GM12878 (cell line): ENCODE results near the gene URAD. TPM values are rescaled to one million over a fixed set of nuclear protein-coding genes. Genes with fewer than 3 reads are reported as not detected.
"Not testable (repeated sequence)": the region's sequence is repeated elsewhere in the genome, so short reads cannot be mapped to it uniquely, and the experiment has no call there.

Source experiments
- ATAC-seq: fragments of 200-7000 bp; cut with Tn5 transposase; 3 replicates; pipeline ENCODE4 v1.9.1; 2020; ENCODE audit warnings: mild to moderate bottlenecking, moderate library complexity
- BruUV-seq: library from RNA; stranded (reverse); fragments of 400-500 nt; replicated peaks from 2 replicates; lab custom pipeline; 2021; lab: Mats Ljungman, UMichigan
- CTCF ChIA-PET: fragments of 300-600 bp; sonication (Branson Sonifier 250); formaldehyde crosslinking; extraction: SDS; loops from one replicate; lab custom pipeline; 2021; ENCODE audit warnings: inconsistent platforms; lab: Yijun Ruan, JAX
- POLR2A ChIA-PET: fragments of 350-600 bp; formaldehyde crosslinking; extraction: SDS; loops from one replicate; lab custom pipeline; 2021; ENCODE audit warnings: inconsistent platforms; lab: Charles Lee
- RAD21 ChIA-PET: fragments of 300-600 bp; sonication (Branson Sonifier 250); formaldehyde crosslinking; loops from one replicate; lab custom pipeline; 2023; ENCODE audit warnings: antibody characterized with exemption; ENCODE audit not compliant: unreplicated experiment; lab: Charles Lee
- SMC1A ChIA-PET: fragments of 300-600 bp; sonication (Branson Sonifier 250); formaldehyde crosslinking; loops from one replicate; lab custom pipeline; 2023; ENCODE audit not compliant: unreplicated experiment, uncharacterized antibody; lab: Charles Lee
- DNase-seq: peaks from one replicate; pipeline ENCODE4 v3.0.0-alpha.2; 2011; ENCODE audit warnings: low read depth, low spot score
- FAIRE-seq: peaks from 3 replicates; lab custom pipeline; 2011; peaks lifted over from hg19 to GRCh38; lab: Jason Lieb, UNC
- H2AFZ ChIP-seq: 2 replicates; pipeline ENCODE4 v1.6.0; 2011; ENCODE audit warnings: low read depth, low read length, control low read depth; ENCODE audit not compliant: control insufficient read depth
- H3K27ac ChIP-seq: 2 replicates; pipeline ENCODE4 v1.5.1; 2011; ENCODE audit warnings: control low read depth; ENCODE audit not compliant: control insufficient read depth, insufficient read depth
- H3K27me3 ChIP-seq, 2 experiments: replicated peaks in 1 of 2; 2 replicates each; pipeline versions ENCODE4 v1.6.0 to v1.6.1; 2011; ENCODE audit warnings: low read length in 1 of 2; ENCODE audit not compliant: control insufficient read depth in 2 of 2, insufficient read depth in 2 of 2
- H3K36me3 ChIP-seq, 2 experiments: 2 replicates each; pipeline ENCODE4 v1.5.1; 2011; ENCODE audit warnings: low read length in 1 of 2; ENCODE audit not compliant: control insufficient read depth in 2 of 2, insufficient read depth in 2 of 2
- H3K4me1 ChIP-seq: 2 replicates; pipeline ENCODE4 v1.6.1; 2011; ENCODE audit warnings: mild to moderate bottlenecking, low read length, moderate library complexity, mixed read lengths; ENCODE audit not compliant: control insufficient read depth, insufficient read depth
- H3K4me2 ChIP-seq: 2 replicates; pipeline ENCODE4 v1.6.0; 2011; ENCODE audit warnings: control low read depth; ENCODE audit not compliant: control insufficient read depth, insufficient read depth
- H3K4me3 ChIP-seq: fragments of 200-600 bp; sonication (generic); 2 replicates; pipeline ENCODE4 v1.5.1; 2016
- H3K79me2 ChIP-seq: 2 replicates; pipeline ENCODE4 v1.6.0; 2011; ENCODE audit warnings: low read length; ENCODE audit not compliant: control insufficient read depth, insufficient read depth
- H3K9ac ChIP-seq: 2 replicates; pipeline ENCODE4 v1.8.0; 2011; ENCODE audit warnings: low read length, control low read depth, mixed read lengths; ENCODE audit not compliant: control insufficient read depth, insufficient read depth
- H3K9me3 ChIP-seq: replicated peaks from 3 replicates; pipeline ENCODE4 v1.5.1; 2011; ENCODE audit warnings: mild to moderate bottlenecking, low read length; ENCODE audit not compliant: control insufficient read depth, insufficient read depth
- H4K20me1 ChIP-seq: 2 replicates; pipeline ENCODE4 v1.6.0; 2011; ENCODE audit not compliant: control insufficient read depth, insufficient read depth
- BMI1 ChIP-seq: fragments of 450-650 bp; IDR thresholded peaks from 2 replicates; pipeline ENCODE4 v1.6.1; 2016; ENCODE audit warnings: mild to moderate bottlenecking, moderate library complexity, borderline replicate concordance
- RBBP5 ChIP-seq: fragments of 200-600 bp; sonication (generic); conservative IDR thresholded peaks from 2 replicates; pipeline ENCODE4 v1.6.1; 2016
- ZNF207 ChIP-seq: fragments of 450-650 bp; IDR thresholded peaks from 2 replicates; pipeline ENCODE4 v1.6.1; 2014; ENCODE audit warnings: antibody characterized with exemption, mild to moderate bottlenecking, borderline replicate concordance
- WGBS: methylation state at CpG from one replicate; pipeline ENCODE4 v1.1.6; 2016; ENCODE audit warnings: low lambda C conversion rate; ENCODE audit not compliant: insufficient replicate concordance, insufficient coverage; ENCODE audit errors: missing lambda C conversion rate; 5-methylcytosine and 5-hydroxymethylcytosine counted together
- in situ Hi-C: fragments of 300-500 bp; cut with MboI; formaldehyde crosslinking; loops from 9 replicates; pipeline ENCODE4 v1.14.3; 2018; ENCODE audit warnings: mixed read lengths
- intact Hi-C: fragments of 100-400 bp; cut with micrococcal nuclease; formaldehyde crosslinking; loops from one replicate; pipeline ENCODE4 v1.14.2; 2022; ENCODE audit not compliant: unreplicated experiment
- polyA plus RNA-seq, 11 experiments: library from polyadenylated mRNA; depleted of rRNA in 4 of 11; unstranded in 6 of 11; stranded (reverse) in 5 of 11; fragments of >200 nt; fragmentation: Nextera tagmentation in 4 of 11; fragmentation: Illumina TruSeq in 1 of 11; extraction: Ambion mirVana in 4 of 11; extraction: Trizol in 1 of 11; gene quantifications; 1 replicate in 1 of 11; 2 replicates in 10 of 11; pipeline versions ENCODE4 v1.2.1 to v1.2.3, GENCODE V29; 2011 to 2016; ENCODE audit warnings: inconsistent platforms in 2 of 11, missing spikeins in 2 of 11, low read depth in 1 of 11
- total RNA-seq, 4 experiments: library from RNA; depleted of rRNA in 3 of 4; stranded (reverse); fragments of >200 nt in 3 of 4; fragmentation: Illumina TruSeq in 1 of 4; extraction: Trizol in 1 of 4; gene quantifications; 2 replicates each; pipeline versions ENCODE4 v1.2.1 to v1.2.3, GENCODE V29; 2013 to 2021
- TF ChIP-seq, protein P1 (sequence below): fragments of 450-650 bp; IDR thresholded peaks from 2 replicates; pipeline ENCODE4 v1.6.1; 2018; ENCODE audit warnings: borderline replicate concordance, mild to moderate bottlenecking; ENCODE audit not compliant: partially characterized antibody

Gene URAD
- total and polyA plus RNA-seq, 10 of the 15 experiments (the other 5 are each of a cell fraction or from before 2014, with no cell fraction given): not detected

DNA sequence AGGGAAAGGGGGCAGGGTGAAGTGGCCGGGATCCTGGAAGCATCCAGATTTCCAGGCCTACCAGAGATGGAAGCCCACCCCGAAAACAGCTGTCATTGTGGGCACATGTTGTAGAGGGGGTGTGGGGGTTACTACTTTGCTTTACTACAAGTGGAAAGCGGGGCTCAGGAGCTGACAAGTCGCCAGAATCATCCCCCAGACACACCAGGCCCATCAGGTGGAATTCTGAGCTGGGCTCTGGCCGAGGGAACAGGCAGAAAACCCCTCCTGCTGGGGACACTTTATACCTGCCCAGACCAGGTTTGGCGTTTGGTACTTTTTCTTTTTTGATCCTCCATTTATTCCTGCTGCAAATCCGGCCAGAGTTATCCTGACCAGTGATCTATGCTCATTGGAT lies 23.2 kb downstream of the URAD start (continued):
- TF ChIP-seq, protein P1, sequence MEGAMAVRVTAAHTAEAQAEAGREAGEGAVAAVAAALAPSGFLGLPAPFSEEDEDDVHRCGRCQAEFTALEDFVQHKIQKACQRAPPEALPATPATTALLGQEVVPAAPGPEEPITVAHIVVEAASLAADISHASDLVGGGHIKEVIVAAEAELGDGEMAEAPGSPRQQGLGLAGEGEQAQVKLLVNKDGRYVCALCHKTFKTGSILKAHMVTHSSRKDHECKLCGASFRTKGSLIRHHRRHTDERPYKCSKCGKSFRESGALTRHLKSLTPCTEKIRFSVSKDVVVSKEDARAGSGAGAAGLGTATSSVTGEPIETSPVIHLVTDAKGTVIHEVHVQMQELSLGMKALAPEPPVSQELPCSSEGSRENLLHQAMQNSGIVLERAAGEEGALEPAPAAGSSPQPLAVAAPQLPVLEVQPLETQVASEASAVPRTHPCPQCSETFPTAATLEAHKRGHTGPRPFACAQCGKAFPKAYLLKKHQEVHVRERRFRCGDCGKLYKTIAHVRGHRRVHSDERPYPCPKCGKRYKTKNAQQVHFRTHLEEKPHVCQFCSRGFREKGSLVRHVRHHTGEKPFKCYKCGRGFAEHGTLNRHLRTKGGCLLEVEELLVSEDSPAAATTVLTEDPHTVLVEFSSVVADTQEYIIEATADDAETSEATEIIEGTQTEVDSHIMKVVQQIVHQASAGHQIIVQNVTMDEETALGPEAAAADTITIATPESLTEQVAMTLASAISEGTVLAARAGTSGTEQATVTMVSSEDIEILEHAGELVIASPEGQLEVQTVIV: no peak
- TF ChIP-seq, all 136 proteins: peak for 0

GRCh38 chr13:27964741-27965323 lies 23.7 kb downstream of the URAD start:
- no peak overlapping the region for H3K4me2 ChIP-seq
- no TSS peak for BruUV-seq
- ChIA-PET SMC1A (interaction anchor here (0.7 to 1.5 kb wide), 5 partner anchors 11 to 178 kb away, joined by 3 to 4 read pairs (median 3); no protein-coding TSS in a partner anchor), RAD21 (interaction anchor here (0.6 to 1.0 kb wide), 2 partner anchors 9 to 76 kb away, joined by 3 to 4 read pairs; no protein-coding TSS in a partner anchor), CTCF (interaction anchor here (1.0 to 14.0 kb wide), 3 partner anchors 11 to 136 kb away, joined by 4 to 360 read pairs (median 4); no protein-coding TSS in a partner anchor), POLR2A (interaction anchor here (0.7 kb wide), 1 partner anchor 139 kb away, joined by 3 read pairs; no protein-coding TSS in a partner anchor)
- no peak overlapping the region for H3K27ac ChIP-seq
- intact Hi-C loops: loop anchor here (5.0 kb wide), 1 partner anchor 593 kb away; no protein-coding TSS in a partner anchor
- TF ChIP-seq ZNF207 (no peak), RBBP5 (no peak), BMI1 (no peak)
- no peaks in the 10 kb centered on the region for H3K36me3 ChIP-seq
- peaks cover 19 to 27% of the 10 kb centered on the region in 2 experiments for H3K27me3 ChIP-seq
- H3K9me3 ChIP-seq: no peaks in the 10 kb centered on the region
- H2AFZ ChIP-seq: no peak overlapping the region
- H3K79me2 ChIP-seq: no peaks in the 10 kb centered on the region
- no peaks in the 10 kb centered on the region for H3K4me1 ChIP-seq
- ATAC-seq: no peak
- H3K9ac ChIP-seq: no peak overlapping the region
- 31% methylated on average over 15 of the region's 15 CpGs for WGBS
- no peaks in the 10 kb centered on the region for H4K20me1 ChIP-seq
- H3K4me3 ChIP-seq: no peak overlapping the region
- FAIRE-seq: no peak
- in situ Hi-C loops: no loop called here
- DNase-seq: no peak

GRCh38 chr13:27964206-27964605 lies 24.3 kb downstream of the URAD start:
- H2AFZ ChIP-seq, H3K9me3 ChIP-seq, H3K4me2 ChIP-seq, H3K9ac ChIP-seq, H3K4me1 ChIP-seq, DNase-seq, FAIRE-seq, H3K4me3 ChIP-seq, H3K79me2 ChIP-seq, H3K27ac ChIP-seq, in situ Hi-C loops, BruUV-seq, H3K36me3 ChIP-seq, H4K20me1 ChIP-seq, ATAC-seq: not testable (repeated sequence)
- ChIA-PET SMC1A (interaction anchor here (0.7 to 1.1 kb wide), 4 partner anchors 99 to 179 kb away, joined by 3 read pairs; no protein-coding TSS in a partner anchor), CTCF (interaction anchor here (1.0 to 14.0 kb wide), 4 partner anchors 11 to 602 kb away, joined by 3 to 360 read pairs (median 4); no protein-coding TSS in a partner anchor), POLR2A (interaction anchor here (0.7 kb wide), 1 partner anchor 139 kb away, joined by 3 read pairs; no protein-coding TSS in a partner anchor), RAD21 (interaction anchor here (0.7 to 1.0 kb wide), 2 partner anchors 8 to 10 kb away, joined by 3 to 4 read pairs; no protein-coding TSS in a partner anchor)
- peaks cover 19 to 22% of the 10 kb centered on the region in 2 experiments for H3K27me3 ChIP-seq
- intact Hi-C loops: loop anchor here (5.0 kb wide), 1 partner anchor 592 kb away; no protein-coding TSS in a partner anchor
- 48% methylated on average over 13 of the region's 13 CpGs for WGBS
